Spinal cord (tissue), 10 donors: ENCODE measurements around the gene MT1G. TPM values are rescaled to one million over a fixed set of nuclear protein-coding genes. Genes with fewer than 3 reads are reported as not detected.
"Not testable (repeated sequence)": the region's sequence is repeated elsewhere in the genome, so short reads cannot be mapped to it uniquely, and the experiment has no call there.

Experiments
- DNase-seq, 6 donors: peaks; one replicate each; pipeline versions ENCODE4 v3.0.0 to v3.0.0-alpha.2; 2013 to 2015; ENCODE audit warnings: low spot score in 6 of 6, low read depth in 4 of 6
- H3K27ac ChIP-seq: one replicate; pipeline ENCODE4 v1.5.1; 2013; ENCODE audit warnings: low read depth, low read length, control low read depth
- H3K27me3 ChIP-seq: one replicate; pipeline ENCODE4 v1.6.1; 2013; ENCODE audit warnings: low read length; ENCODE audit not compliant: control insufficient read depth, insufficient read depth
- H3K36me3 ChIP-seq: one replicate; pipeline ENCODE4 v1.6.1; 2013; ENCODE audit warnings: low read length; ENCODE audit not compliant: control insufficient read depth, insufficient read depth
- H3K4me1 ChIP-seq: one replicate; pipeline ENCODE4 v1.6.1; 2013; ENCODE audit warnings: low read length; ENCODE audit not compliant: control insufficient read depth, insufficient read depth
- H3K4me3 ChIP-seq: one replicate; pipeline ENCODE4 v1.5.1; 2013; ENCODE audit warnings: low read depth, low read length, control low read depth
- H3K9me3 ChIP-seq: one replicate; pipeline ENCODE4 v1.6.1; 2013; ENCODE audit warnings: low read length; ENCODE audit not compliant: control insufficient read depth, insufficient read depth
- WGBS: methylation state at CpG from one replicate; pipeline ENCODE4 v1.1.5; 2013; ENCODE audit warnings: missing lambda C conversion rate; ENCODE audit not compliant: insufficient coverage; 5-methylcytosine and 5-hydroxymethylcytosine counted together
- polyA plus RNA-seq, 2 donors: library from polyadenylated mRNA; unstranded; fragments of 120-200 nt; gene quantifications; one replicate each; pipeline ENCODE4 v1.2.1, GENCODE V29; 2013; ENCODE audit not compliant: insufficient read length in 2 of 2
- total RNA-seq, 2 donors: library from RNA; depleted of rRNA in 1 of 2; stranded (reverse); fragments of 120-200 nt in 1 of 2; fragments of >200 nt in 1 of 2; gene quantifications; one replicate each; pipeline versions ENCODE4 v1.2.3 to v1.2.4, GENCODE V29; 2013 to 2014
- donor health status: healthy.

MT1G gene
- total and polyA plus RNA-seq, 4 donors, result 1.7 to 3.1 (median 1.9) TPM

DNA sequence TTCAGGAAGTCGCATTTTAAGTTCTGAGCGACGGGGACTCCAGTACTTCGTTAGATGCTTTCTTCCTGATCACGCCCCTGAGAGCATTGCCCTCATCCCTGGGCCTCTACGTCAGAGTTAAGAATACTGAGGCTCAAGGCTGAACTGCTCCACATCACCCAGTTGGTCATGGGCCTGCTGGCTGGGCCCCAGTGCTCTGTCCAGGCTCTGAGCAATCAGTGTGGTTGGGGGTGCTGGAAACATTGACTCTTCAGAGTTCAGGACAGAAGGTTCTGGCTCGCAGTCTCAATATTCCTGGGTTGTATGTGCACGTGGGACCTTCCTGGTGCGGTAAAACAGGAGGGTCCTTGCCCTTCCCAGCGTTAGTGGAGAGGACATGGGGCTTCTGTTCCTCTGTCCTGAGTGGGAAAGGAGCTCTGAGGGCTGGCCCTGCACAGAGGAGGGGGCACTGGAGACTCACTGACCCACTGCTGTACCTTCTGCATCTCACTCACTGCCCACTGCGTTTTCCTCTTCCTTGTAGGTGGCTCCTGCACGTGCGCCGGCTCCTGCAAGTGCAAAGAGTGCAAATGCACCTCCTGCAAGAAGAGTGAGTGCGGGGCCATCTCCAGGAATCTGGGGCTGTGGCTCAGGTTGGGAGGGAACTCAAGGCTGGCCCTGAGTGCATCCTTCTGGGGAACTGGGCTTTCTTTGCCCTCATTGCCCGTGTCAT, 41.8 kb downstream of the MT1G start:
- Histone ChIP-seq H3K36me3 (no peaks in the 10 kb centered on the region), H3K4me1 (peaks cover 19% of the 10 kb centered on the region), H3K27ac (peak overlapping the region; percentile 81), H3K27me3 (peaks cover 26% of the 10 kb centered on the region), H3K4me3 (peak overlapping the region; percentile 52), H3K9me3 (no peaks in the 10 kb centered on the region)
- no peak for DNase-seq
- WGBS, result 25% methylated on average over 13 of the region's 16 CpGs

DNA sequence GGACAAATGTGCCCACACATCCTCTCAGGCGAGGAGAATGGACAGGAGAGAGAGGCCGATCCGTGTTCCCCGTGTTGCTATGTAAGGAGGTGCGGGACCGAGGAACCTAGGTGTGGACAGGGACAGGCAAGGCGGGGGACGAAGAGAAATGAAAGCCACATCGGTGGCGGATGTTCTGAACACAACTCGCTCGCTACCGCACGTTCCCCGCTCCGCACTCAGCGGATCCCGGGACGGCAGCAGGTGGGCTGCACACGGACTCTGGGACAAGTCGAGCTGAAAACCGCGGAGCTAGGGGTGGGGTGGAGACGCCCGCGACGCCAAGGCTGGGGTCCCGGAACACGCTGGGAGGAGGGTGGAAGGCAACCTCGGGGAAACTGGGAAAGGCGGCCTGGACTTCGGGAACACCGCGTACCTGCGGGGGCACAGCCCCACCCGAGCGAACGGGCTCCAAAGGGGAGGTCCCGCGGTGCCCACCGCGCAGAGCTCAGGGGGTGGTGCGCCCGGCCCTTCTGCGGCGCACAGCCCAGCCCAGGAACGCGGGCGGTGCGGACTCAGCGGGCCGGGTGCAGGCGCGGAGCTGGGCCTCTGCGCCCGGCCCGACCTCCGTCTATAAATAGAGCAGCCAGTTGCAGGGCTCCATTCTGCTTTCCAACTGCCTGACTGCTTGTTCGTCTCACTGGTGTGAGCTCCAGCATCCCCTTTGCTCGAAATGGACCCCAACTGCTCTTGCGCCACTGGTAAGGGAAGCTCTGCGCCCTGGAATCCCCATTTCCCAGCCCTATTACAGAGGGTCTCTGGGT, 42.5 kb downstream of the MT1G start, which contains the start of gene MT1E:
Gene MT1E (plus strand): TSS at position 642 of the 803 bp plus-strand sequence. CDS start 71 bp downstream, at position 713.
- peak within 1 kb of the TSS; percentile 81 for H3K27ac ChIP-seq
- no peaks in the 10 kb centered on the region for H3K36me3 ChIP-seq
- H3K4me3 ChIP-seq, result peak within 1 kb of the TSS; percentile 53
- H3K9me3 ChIP-seq, result no peaks in the 10 kb centered on the region
- peaks cover 21% of the 10 kb centered on the region for H3K27me3 ChIP-seq
- DNase-seq, result peak in 2 of 6 donors; percentile 53 to 74
- peaks cover 19% of the 10 kb centered on the region for H3K4me1 ChIP-seq
- whole genome bisulfite sequencing, result under 1% methylated on average over 62 of the region's 62 CpGs

GRCh38 chr16:56623637-56624036, 44.2 kb downstream of the MT1G start:
- Histone ChIP-seq H3K4me1 (peaks cover 19% of the 10 kb centered on the region), H3K9me3 (no peaks in the 10 kb centered on the region), H3K36me3 (no peaks in the 10 kb centered on the region), H3K27me3 (peaks cover 25% of the 10 kb centered on the region), H3K4me3 (no peak overlapping the region), H3K27ac (no peak overlapping the region)
- WGBS, result no CpG with 5 or more reads among the region's 2 CpGs
- no peak for DNase-seq

DNA sequence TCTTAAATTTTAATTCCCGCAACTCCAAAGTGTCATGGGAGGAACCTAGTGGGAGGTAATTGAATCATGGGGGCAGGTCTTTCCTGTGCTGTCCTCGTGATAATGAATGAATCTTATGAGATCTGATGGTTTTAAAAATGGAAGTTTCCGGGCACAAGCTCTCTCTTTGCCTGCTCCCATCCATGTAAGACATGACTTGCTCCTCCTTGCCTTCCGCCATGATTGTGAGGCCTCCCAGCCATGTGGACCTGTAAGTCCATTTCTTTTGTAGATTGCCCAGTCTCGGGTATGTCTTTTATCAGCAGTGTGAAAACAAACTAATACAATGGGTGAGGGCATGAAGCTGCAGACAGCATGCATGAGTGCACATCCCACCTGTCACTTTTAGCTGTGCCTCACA, 44.7 kb downstream of the MT1G start:
- H3K4me3 ChIP-seq, H3K36me3 ChIP-seq, H3K27ac ChIP-seq, DNase-seq, H3K9me3 ChIP-seq: not testable (repeated sequence)
- Histone ChIP-seq H3K4me1 (peaks cover 22% of the 10 kb centered on the region), H3K27me3 (peaks cover 27% of the 10 kb centered on the region)
- WGBS, result 86% methylated on average over 4 of the region's 5 CpGs

DNA sequence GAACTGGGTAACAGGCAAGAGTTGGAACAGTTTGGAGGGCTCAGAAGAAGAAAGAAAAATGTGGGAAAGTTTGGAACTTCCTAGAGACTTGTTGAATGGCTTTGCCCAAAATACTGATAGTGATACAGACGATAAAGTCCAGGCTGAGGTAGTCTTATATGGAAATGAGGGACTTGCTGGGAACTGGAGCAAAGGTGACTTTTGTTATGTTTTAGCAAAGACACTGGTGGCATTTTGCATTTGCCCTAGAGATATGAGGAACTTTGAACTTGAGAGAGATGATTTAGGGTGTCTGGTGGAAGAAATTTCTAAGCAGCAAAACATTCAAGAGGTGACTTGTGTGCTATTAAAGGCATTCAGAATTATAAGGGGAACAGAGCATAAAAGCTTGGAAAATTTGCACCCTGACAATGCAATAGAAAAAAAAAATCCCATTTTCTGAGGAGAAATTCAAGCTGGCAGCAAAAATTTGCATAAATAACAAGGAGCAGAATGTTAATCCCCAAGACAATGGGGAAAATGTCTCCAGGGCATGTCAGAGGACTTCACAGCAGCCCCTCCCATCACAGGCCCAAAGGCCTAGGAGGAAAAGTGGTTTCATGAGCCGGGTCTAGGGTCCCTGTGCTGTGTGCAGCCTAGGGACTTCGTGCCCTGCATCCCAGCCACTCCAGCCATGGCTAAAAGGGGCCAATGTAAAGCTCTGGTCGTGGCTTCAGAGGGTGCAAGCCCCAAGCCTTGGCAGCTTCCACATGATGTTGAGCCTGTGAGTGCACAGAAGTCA, 46.0 kb downstream of the MT1G start:
- not testable (repeated sequence) for H3K36me3 ChIP-seq, H3K4me3 ChIP-seq, H3K9me3 ChIP-seq, H3K27ac ChIP-seq, DNase-seq
- H3K4me1 ChIP-seq, result peaks cover 36% of the 10 kb centered on the region
- WGBS, result 68% methylated on average over 4 of the region's 4 CpGs
- peaks cover 40% of the 10 kb centered on the region for H3K27me3 ChIP-seq

DNA sequence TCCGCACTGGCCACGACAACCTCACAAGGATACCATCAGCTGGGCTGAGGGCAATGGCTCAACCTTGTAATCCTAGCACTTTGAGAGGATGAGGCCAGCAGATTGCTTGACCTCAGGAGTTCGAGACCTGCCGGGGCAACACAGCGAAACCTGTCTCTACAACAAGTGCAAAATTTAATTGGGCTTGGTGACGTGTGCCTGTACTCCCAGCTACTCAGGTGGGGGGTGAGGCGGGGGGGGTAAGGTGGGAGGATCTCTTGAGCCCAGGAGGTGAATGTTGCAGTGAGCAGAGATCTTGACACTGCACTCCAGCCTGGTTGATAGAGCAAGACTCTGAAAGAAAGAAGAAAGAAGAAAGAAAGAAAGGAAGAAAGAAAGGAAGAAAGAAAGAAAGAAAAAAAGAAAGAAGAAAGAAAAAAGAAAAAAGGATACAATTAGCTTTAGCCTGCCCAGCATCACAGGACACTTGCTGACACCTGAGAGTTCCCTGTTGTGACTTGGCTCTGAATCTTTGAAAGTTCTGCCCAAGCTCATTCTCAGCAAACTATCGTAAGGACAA, 47.4 kb downstream of the MT1G start:
- H3K36me3 ChIP-seq, result no peaks in the 10 kb centered on the region
- peaks cover 36% of the 10 kb centered on the region for H3K27me3 ChIP-seq
- H3K27ac ChIP-seq, result no peak overlapping the region
- 93% methylated on average over 5 of the region's 8 CpGs for WGBS
- H3K4me3 ChIP-seq, result no peak overlapping the region
- H3K9me3 ChIP-seq, result no peaks in the 10 kb centered on the region
- DNase-seq, result no peak
- peaks cover 27% of the 10 kb centered on the region for H3K4me1 ChIP-seq

DNA sequence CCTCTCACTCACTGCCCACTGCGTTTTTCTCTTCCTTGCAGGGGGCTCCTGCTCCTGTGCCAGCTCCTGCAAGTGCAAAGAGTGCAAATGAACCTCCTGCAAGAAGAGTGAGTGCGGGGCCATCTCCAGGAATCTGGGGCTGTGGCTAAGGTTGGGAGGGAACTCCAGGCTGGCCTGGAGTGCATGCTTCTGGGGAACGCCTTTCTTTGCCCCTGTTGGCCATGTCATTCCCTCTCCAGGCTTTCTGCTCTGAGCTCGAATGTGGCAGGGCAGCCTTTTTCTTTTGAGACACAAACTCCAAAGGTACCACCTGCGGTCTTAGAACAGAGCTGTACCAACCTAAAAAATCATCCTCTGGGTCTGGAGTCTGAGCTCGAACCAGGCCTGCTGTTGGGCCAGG, 49.7 kb downstream of the MT1G start:
- H3K4me1 ChIP-seq, result peaks cover 20% of the 10 kb centered on the region
- DNase-seq, result no peak
- H3K27ac ChIP-seq, result no peak overlapping the region
- peaks cover 28% of the 10 kb centered on the region for H3K27me3 ChIP-seq
- H3K4me3 ChIP-seq, result no peak overlapping the region
- 51% methylated on average over 6 of the region's 6 CpGs for WGBS
- H3K9me3 ChIP-seq, result no peaks in the 10 kb centered on the region
- no peaks in the 10 kb centered on the region for H3K36me3 ChIP-seq

GRCh38 chr16:56617212-56618085, 50.4 kb downstream of the MT1G start:
- no peaks in the 10 kb centered on the region for H3K36me3 ChIP-seq
- DNase-seq, result peak in 2 of 6 donors; percentile 47 to 77
- WGBS, result under 1% methylated on average over 39 of the region's 41 CpGs
- H3K4me1 ChIP-seq, result peaks cover 20% of the 10 kb centered on the region
- H3K27me3 ChIP-seq, result peaks cover 28% of the 10 kb centered on the region
- no peaks in the 10 kb centered on the region for H3K9me3 ChIP-seq
- H3K4me3 ChIP-seq, result peak overlapping the region; percentile 24
- no peak overlapping the region for H3K27ac ChIP-seq
